Activated naive CD8-positive, alpha-beta T cell treated with anti-CD3 and anti-CD28 coated beads, Interleukin-2, amount 10 ng/mL, durations not matched to agents 7 days and 5 days (primary cell): ENCODE measurements around the gene DIPK1B. TPM values are rescaled to one million over a fixed set of nuclear protein-coding genes. Genes with fewer than 3 reads are reported as not detected.
"Not testable (repeated sequence)": the region's sequence is repeated elsewhere in the genome, so short reads cannot be mapped to it uniquely, and the experiment has no call there.

Experiments used
- ATAC-seq: fragments of 150-1000 bp; cut with Tn5 transposase; one replicate; pipeline ENCODE4 v1.10.0; 2021; ENCODE audit warnings: low read depth, moderate library complexity
- POLR2A ChIA-PET: fragments of 350-600 bp; sonication (Branson Sonifier 250); formaldehyde crosslinking; loops from one replicate; lab custom pipeline; 2021; ENCODE audit warnings: antibody characterized with exemption; lab: Charles Lee
- DNase-seq: peaks from one replicate; pipeline ENCODE4 v3.0.0; 2021
- H3K27ac Mint-ChIP-seq: one replicate; pipeline ENCODE4 v1.8.0; 2022; ENCODE audit warnings: mild to moderate bottlenecking, mixed read lengths
- H3K27me3 Mint-ChIP-seq: one replicate; pipeline ENCODE4 v1.8.0; 2022; ENCODE audit warnings: mild to moderate bottlenecking, moderate library complexity, mixed read lengths
- H3K36me3 Mint-ChIP-seq: one replicate; pipeline ENCODE4 v1.8.0; 2021; ENCODE audit warnings: mild to moderate bottlenecking, mixed read lengths
- H3K4me1 Mint-ChIP-seq: one replicate; pipeline ENCODE4 v1.8.0; 2021; ENCODE audit warnings: mixed read lengths
- H3K4me3 Mint-ChIP-seq: one replicate; pipeline ENCODE4 v1.8.0; 2022; ENCODE audit warnings: mild to moderate bottlenecking, moderate library complexity, mixed read lengths
- H3K9me3 Mint-ChIP-seq: one replicate; pipeline ENCODE4 v1.8.0; 2021; ENCODE audit warnings: mixed read lengths
- microRNA-seq: library from miRNA; unstranded; fragments of <30 nt; microRNA quantifications from one replicate; pipeline ENCODE4 v1.2.0, GENCODE V29; 2022
- total RNA-seq, 2 experiments: library from RNA; stranded (reverse); gene quantifications; one replicate each; pipeline ENCODE4 v1.2.3, GENCODE V29; 2021

The DIPK1B gene
- total RNA-seq, 2 experiments from 2014 or later = 0.11 TPM; not detected in 1

GRCh38 chr9:136766410-136767120 is 54.2 kb downstream of the DIPK1B start:
- Mint-ChIP-seq H3K27ac (peak overlapping the region; percentile 70), H3K4me3 (peak overlapping the region; percentile 4), H3K27me3 (peaks cover 13% of the 10 kb centered on the region)
- POLR2A ChIA-PET, H3K4me1 Mint-ChIP-seq, ATAC-seq, H3K9me3 Mint-ChIP-seq, H3K36me3 Mint-ChIP-seq: not testable (repeated sequence)
- peak; percentile 43 for DNase-seq

GRCh38 chr9:136769710-136770191 is 57.4 kb downstream of the DIPK1B start:
- POLR2A ChIA-PET = no interaction called here
- DNase-seq (peak; percentile 68), ATAC-seq (peak; percentile 72)
- H3K27ac Mint-ChIP-seq = no peak overlapping the region
- H3K27me3 Mint-ChIP-seq = peaks cover 15% of the 10 kb centered on the region
- H3K9me3 Mint-ChIP-seq = peaks cover 5% of the 10 kb centered on the region
- peaks cover 2% of the 10 kb centered on the region for H3K36me3 Mint-ChIP-seq
- no peak overlapping the region for H3K4me3 Mint-ChIP-seq
- peaks cover 14% of the 10 kb centered on the region for H3K4me1 Mint-ChIP-seq

DNA sequence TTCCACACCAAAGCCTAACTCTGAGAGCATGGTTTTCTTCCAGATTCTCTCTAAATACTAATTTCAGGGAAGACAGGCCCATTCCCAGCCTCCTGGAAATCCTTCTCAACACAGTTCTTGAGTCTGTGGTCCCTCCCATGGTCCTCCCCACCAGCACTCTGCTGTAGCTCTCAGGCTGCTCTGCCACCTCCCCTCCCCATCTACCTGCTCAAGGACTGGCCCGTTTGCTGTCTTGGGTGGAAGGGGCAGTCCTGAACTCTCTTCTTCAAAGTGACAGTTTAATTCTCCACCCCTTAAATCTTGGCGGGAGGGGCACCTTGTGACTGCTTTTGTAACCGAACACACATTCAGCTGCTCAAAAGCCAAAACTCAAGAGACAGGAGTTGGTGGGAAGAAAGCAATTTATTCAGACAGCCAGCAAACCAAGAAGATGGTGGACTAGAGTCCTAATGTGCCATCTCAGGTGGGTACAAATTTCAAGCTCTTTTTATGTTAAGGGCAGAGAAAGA is 59.6 kb downstream of the DIPK1B start:
- Mint-ChIP-seq H3K27ac (no peak overlapping the region), H3K9me3 (peaks cover 5% of the 10 kb centered on the region), H3K36me3 (peaks cover 2% of the 10 kb centered on the region), H3K4me3 (no peak overlapping the region), H3K4me1 (peaks cover 11% of the 10 kb centered on the region), H3K27me3 (peaks cover 12% of the 10 kb centered on the region)
- POLR2A ChIA-PET = no interaction called here
- ATAC-seq (no peak), DNase-seq (peak; percentile 8)

GRCh38 chr9:136773386-136774044 is 61.1 kb downstream of the DIPK1B start:
- H3K4me1 Mint-ChIP-seq = peaks cover 9% of the 10 kb centered on the region
- POLR2A ChIA-PET = no interaction called here
- DNase-seq (peak; percentile 37), ATAC-seq (peak; percentile 68)
- H3K9me3 Mint-ChIP-seq = peaks cover 5% of the 10 kb centered on the region
- no peak overlapping the region for H3K4me3 Mint-ChIP-seq
- H3K27ac Mint-ChIP-seq = no peak overlapping the region
- H3K36me3 Mint-ChIP-seq = peaks cover 2% of the 10 kb centered on the region
- peaks cover 13% of the 10 kb centered on the region for H3K27me3 Mint-ChIP-seq

Small RNA genes lying within 50 kb of the gene (microRNA-seq; reads per million reads assigned to microRNA genes)
- 232 reads per million, percentile 67 among the genes with 10 or more reads in this experiment for gene MIR126
- not detected for gene MIR6722

Other genes starting within 250 kb of the DIPK1B start
- gene SEC16A, start 229.5 kb upstream of the DIPK1B start, total RNA-seq = 10 to 100 TPM; 88.0 to 90.2 TPM
- 10 to 100 TPM; 67.0 to 70.2 TPM for gene NOTCH1, start 166.5 kb upstream of the DIPK1B start, total RNA-seq
- 1 to 10 TPM in 1 of 2 experiments, under 1 TPM in 1; 1.00 to 1.1 TPM for gene EGFL7, start 49.7 kb upstream of the DIPK1B start, total RNA-seq
- 10 to 100 TPM; 21.6 to 24.8 TPM for gene AGPAT2, start 25.1 kb upstream of the DIPK1B start, total RNA-seq
- 1 to 10 TPM in 1 of 2 experiments, under 1 TPM in 1; 1.00 to 1.0 TPM for gene LCN10, start 30.4 kb downstream of the DIPK1B start, total RNA-seq
- not detected for gene LCN6, start 36.0 kb downstream of the DIPK1B start, total RNA-seq
- gene LCN8, start 45.7 kb downstream of the DIPK1B start, total RNA-seq = not detected
- gene LCN15, start 51.9 kb downstream of the DIPK1B start, total RNA-seq = not detected
- gene TMEM141, start 78.8 kb downstream of the DIPK1B start, total RNA-seq = 10 to 100 TPM; 37.5 to 43.6 TPM
- gene CCDC183, start 83.8 kb downstream of the DIPK1B start, total RNA-seq = 1 to 10 TPM; 1.7 to 2.2 TPM
- gene RABL6, start 95.4 kb downstream of the DIPK1B start, total RNA-seq = 10 to 100 TPM; 91.1 to 98.4 TPM
- 1 to 10 TPM; 6.6 to 6.7 TPM for gene AJM1, start 129.9 kb downstream of the DIPK1B start, total RNA-seq
- gene PHPT1, start 136.8 kb downstream of the DIPK1B start, total RNA-seq = 10 to 100 TPM; 80.5 to 89.0 TPM
- gene MAMDC4, start 139.8 kb downstream of the DIPK1B start, total RNA-seq = 10 to 100 TPM; 16.6 to 18.0 TPM
- 100 to 1,000 TPM; 289 to 297 TPM for gene EDF1, start 153.7 kb downstream of the DIPK1B start, total RNA-seq
- 10 to 100 TPM; 44.0 to 52.1 TPM for gene TRAF2, start 173.9 kb downstream of the DIPK1B start, total RNA-seq
- 100 to 1,000 TPM; 103 to 104 TPM for gene FBXW5, start 232.2 kb downstream of the DIPK1B start, total RNA-seq
- gene C8G, start 232.7 kb downstream of the DIPK1B start, total RNA-seq = 1 to 10 TPM; 1.5 to 3.6 TPM
- 1 to 10 TPM in 1 of 2 experiments, under 1 TPM in 1; 0.91 to 1.1 TPM for gene LCN12, start 239.7 kb downstream of the DIPK1B start, total RNA-seq